A549 (cell line): Measurements from ENCODE around the gene ACBD5.

ENCODE experiments used
- CTCF ChIP-seq: fragments of >200 bp; sonication (Bioruptor Twin); formaldehyde crosslinking; IDR thresholded peaks from 3 replicates; pipeline ENCODE4 v1.5.1; 2016
- FOSB ChIP-seq: fragments of 250-450 bp; sonication (Bioruptor Pico); IDR thresholded peaks from 2 replicates; pipeline ENCODE4 v1.5.0; 2020; ENCODE audit warnings: mild to moderate bottlenecking, moderate library complexity
- HDAC2 ChIP-seq: fragments of 200-600 bp; sonication (generic); IDR thresholded peaks from 2 replicates; pipeline ENCODE4 v1.6.1; 2016
- POLR2A ChIP-seq: IDR thresholded peaks from 2 replicates; pipeline ENCODE4 v1.6.1; 2012; ENCODE audit warnings: mild to moderate bottlenecking, low read length
- REST ChIP-seq: fragments of 200-600 bp; sonication (generic); IDR thresholded peaks from 2 replicates; pipeline ENCODE4 v1.6.1; 2016; ENCODE audit warnings: antibody characterized with exemption, mild to moderate bottlenecking, moderate library complexity

GRCh38 chr10:27241010-27241651, 534 bp upstream of the ACBD5 start:
- TF ChIP-seq CTCF (no peak), FOSB (no peak), POLR2A (no peak; the same call in 1 of the 2 replicates), HDAC2 (no peak), REST (no peak)
